Thyroid gland (tissue), 4 donors: ENCODE measurements around the gene TIMM50.

ENCODE experiments used
- POLR2A ChIP-seq, 2 donors: fragments of 450-650 bp; IDR thresholded peaks; one replicate each; pipeline ENCODE4 v1.6.1; 2017; ENCODE audit warnings: antibody characterized with exemption in 2 of 2, mild to moderate bottlenecking in 2 of 2, moderate library complexity in 1 of 2
- TF ChIP-seq, protein P1 (sequence below), 6 experiments: fragments of 200-600 bp in 3 of 6; fragments of 450-650 bp in 3 of 6; sonication (generic) in 3 of 6; IDR thresholded peaks; one replicate each; pipeline ENCODE4 v1.5.1; 2016 to 2019; ENCODE audit warnings: antibody characterized with exemption in 6 of 6, mild to moderate bottlenecking in 2 of 6, inconsistent platforms in 1 of 6, moderate library complexity in 1 of 6

DNA sequence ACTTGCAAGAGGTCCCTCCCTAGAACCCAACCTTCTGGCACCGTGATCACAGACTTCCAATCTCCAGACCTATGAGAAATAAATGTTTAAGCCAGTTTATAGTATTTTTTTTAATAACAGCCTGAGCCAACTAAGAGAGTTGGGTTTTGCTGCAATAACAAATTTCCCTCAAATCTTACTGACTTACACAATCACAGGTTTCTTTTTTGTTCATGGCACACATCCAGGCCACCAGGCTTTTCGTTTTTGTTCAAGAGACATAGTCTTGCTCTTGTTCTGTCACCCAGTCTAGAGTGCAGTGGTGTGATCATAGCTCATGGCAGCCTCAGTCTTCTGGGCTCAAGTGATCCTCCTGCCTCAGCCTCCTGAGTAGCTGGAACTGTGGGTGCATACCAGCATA, 32.4 kb downstream of the TIMM50 start:
- TF ChIP-seq, protein P1, sequence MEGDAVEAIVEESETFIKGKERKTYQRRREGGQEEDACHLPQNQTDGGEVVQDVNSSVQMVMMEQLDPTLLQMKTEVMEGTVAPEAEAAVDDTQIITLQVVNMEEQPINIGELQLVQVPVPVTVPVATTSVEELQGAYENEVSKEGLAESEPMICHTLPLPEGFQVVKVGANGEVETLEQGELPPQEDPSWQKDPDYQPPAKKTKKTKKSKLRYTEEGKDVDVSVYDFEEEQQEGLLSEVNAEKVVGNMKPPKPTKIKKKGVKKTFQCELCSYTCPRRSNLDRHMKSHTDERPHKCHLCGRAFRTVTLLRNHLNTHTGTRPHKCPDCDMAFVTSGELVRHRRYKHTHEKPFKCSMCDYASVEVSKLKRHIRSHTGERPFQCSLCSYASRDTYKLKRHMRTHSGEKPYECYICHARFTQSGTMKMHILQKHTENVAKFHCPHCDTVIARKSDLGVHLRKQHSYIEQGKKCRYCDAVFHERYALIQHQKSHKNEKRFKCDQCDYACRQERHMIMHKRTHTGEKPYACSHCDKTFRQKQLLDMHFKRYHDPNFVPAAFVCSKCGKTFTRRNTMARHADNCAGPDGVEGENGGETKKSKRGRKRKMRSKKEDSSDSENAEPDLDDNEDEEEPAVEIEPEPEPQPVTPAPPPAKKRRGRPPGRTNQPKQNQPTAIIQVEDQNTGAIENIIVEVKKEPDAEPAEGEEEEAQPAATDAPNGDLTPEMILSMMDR (IDR thresholded peaks at IDR 0.05) = no peak
- no peak for TF ChIP-seq POLR2A (IDR thresholded peaks at IDR 0.05)
